Central memory CD8-positive, alpha-beta T cell (primary cell): ENCODE measurements around the gene ALDOA.
"Not testable (repeated sequence)": the region's sequence is repeated elsewhere in the genome, so short reads cannot be mapped to it uniquely, and the experiment has no call there.

Experiments used
- ATAC-seq: fragments of 150-1000 bp; cut with Tn5 transposase; replicated peaks from 2 replicates; pipeline ENCODE4 v1.10.0; 2022; ENCODE audit warnings: mild to moderate bottlenecking, moderate FRiP score, moderate number of reproducible peaks; ENCODE audit not compliant: poor library complexity, severe bottlenecking; ENCODE audit errors: extremely low read depth
- DNase-seq, 2 donors: peaks; one replicate each; pipeline ENCODE4 v3.0.0; 2021; ENCODE audit warnings: low spot score in 2 of 2
- H3K27ac Mint-ChIP-seq: one replicate; pipeline ENCODE4 v1.8.0; 2022; ENCODE audit warnings: low read depth, mild to moderate bottlenecking, moderate library complexity, mixed read lengths
- H3K27me3 Mint-ChIP-seq: one replicate; pipeline ENCODE4 v1.8.0; 2022; ENCODE audit warnings: mixed read lengths
- H3K36me3 Mint-ChIP-seq: one replicate; pipeline ENCODE4 v1.8.0; 2022; ENCODE audit warnings: mild to moderate bottlenecking, moderate library complexity, mixed read lengths; ENCODE audit not compliant: insufficient read depth
- H3K4me1 Mint-ChIP-seq: one replicate; pipeline ENCODE4 v1.8.0; 2022; ENCODE audit warnings: mixed read lengths
- H3K4me3 Mint-ChIP-seq: one replicate; pipeline ENCODE4 v1.8.0; 2022; ENCODE audit warnings: mild to moderate bottlenecking, moderate library complexity, mixed read lengths
- H3K9me3 Mint-ChIP-seq: one replicate; pipeline ENCODE4 v1.8.0; 2022; ENCODE audit warnings: mixed read lengths

ALDOA gene

DNA sequence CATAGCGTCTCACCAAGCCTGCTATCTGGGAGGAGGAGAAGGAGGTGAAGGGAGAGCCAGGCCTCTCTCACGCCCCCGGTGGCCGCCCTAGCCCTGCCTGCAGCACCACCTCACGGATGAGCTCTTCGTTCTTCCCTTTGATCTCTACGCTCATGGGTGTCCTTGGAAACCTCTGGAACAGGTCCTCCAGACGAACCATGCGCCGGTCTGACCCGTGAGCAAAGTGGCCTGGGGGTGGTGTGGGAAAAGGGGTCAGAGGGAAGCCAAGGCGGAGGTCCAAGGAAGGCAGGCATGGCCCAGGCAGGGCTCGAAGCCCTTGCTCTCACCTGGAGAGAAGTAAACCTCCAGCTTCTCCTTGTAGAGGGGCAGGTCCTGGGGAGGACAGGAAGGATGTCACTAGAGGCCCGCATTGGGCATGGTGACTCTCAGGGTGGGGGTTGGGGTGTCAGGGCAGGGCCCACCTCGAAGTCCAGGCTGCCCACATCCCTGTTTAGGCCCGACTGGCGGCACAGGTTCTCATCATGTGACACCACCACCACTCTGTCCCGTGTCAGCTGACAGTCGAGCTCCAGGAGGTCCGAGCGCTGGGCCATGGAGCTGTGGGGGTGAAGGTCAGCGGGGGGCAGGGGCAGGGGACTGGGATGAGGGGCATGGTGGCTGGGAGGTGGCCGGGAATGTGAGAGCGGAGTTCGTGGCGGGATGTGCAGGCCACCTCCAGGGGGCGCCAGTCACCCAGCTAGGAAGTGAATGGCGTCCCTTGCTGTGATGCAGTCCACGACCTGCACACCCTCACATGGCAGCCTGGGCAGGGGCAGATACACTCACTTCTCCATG is 46.9 kb downstream of the ALDOA start:
- Mint-ChIP-seq H3K4me3 (no peak overlapping the region), H3K27ac (no peak overlapping the region), H3K36me3 (peaks cover 21% of the 10 kb centered on the region), H3K9me3 (no peaks in the 10 kb centered on the region), H3K27me3 (no peaks in the 10 kb centered on the region), H3K4me1 (peaks cover 10% of the 10 kb centered on the region)
- peak in 1 of 2 donors; percentile 35 for DNase-seq
- no peak for ATAC-seq

DNA sequence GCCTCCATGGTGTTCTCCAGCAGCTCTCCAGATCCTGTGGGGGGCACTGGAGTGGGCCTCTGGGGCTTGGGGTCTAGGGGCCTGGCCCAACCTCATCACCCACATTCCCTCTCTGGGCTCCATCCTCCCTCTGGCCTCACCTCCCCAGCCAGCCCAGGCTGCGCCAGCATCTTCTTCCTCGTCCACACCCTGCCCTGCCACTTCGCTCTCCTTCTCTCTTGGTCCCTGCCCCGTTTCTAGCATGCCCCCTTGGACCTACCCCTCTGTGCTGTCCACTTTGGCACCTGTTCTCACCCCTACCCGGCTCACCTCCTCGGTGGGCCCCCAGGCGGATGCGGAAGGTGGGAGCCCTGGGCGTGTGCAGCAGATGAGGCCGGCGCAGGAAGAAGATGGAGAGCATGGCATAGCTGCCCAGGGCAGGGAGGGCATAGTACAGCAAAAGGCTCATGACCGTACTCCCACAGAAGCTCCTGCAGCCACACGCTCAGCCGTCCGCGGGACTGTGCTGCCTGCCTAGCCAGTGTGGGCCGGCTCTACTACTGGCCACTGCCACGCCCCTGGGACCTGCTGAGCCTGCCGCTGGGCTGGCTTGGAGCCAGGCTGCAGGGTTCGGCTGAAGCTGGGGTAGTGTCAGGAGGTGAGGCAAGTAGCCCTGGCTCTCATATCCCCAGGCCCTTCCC is 47.6 kb downstream of the ALDOA start, which contains the start of gene GDPD3:
TSS of gene GDPD3 (minus strand) at position 507 of the 680 bp plus-strand sequence. CDS start at position 448, 59 bp downstream.
- no peaks in the 10 kb centered on the region for H3K9me3 Mint-ChIP-seq
- peaks cover 10% of the 10 kb centered on the region for H3K4me1 Mint-ChIP-seq
- ATAC-seq = no peak
- no peak within 1 kb of the TSS for H3K4me3 Mint-ChIP-seq
- peak within 1 kb of the TSS; percentile 67 for H3K27ac Mint-ChIP-seq
- DNase-seq = no peak
- peaks cover 19% of the 10 kb centered on the region for H3K36me3 Mint-ChIP-seq
- H3K27me3 Mint-ChIP-seq = no peaks in the 10 kb centered on the region

DNA sequence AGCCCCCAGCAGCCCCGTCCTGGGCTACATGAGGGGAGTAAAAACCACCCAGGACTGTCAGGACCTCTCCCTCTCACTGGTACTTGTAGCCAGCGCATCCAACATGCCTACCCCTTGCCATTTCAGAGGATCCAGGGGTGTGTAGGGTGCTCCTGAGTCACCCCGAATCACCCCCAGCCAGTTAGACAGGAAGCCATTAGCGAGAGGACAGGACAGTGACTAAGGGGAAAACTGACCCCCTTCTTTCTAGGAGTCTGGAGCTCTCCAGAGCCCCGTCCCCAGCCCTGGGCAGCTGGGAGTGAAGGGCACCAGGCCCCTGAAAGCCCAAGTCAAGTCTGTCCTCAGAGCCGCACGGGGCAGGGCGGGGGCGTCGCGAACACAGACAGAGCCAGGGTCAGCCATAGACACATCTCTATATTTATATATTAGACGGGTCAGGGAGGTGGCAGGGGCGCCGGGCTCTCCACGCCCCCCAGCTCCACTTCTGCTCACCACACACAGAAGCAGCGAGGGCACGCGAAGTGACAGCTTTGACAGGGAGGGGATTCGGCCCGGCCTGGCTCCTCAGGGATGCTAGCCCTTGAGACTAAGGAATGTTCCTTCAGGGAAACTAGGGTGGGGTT is 48.3 kb downstream of the ALDOA start:
- Mint-ChIP-seq H3K27ac (peak overlapping the region; percentile 67), H3K36me3 (peaks cover 18% of the 10 kb centered on the region), H3K27me3 (no peaks in the 10 kb centered on the region), H3K4me3 (no peak overlapping the region), H3K9me3 (no peaks in the 10 kb centered on the region), H3K4me1 (peaks cover 10% of the 10 kb centered on the region)
- no peak for DNase-seq
- no peak for ATAC-seq

DNA sequence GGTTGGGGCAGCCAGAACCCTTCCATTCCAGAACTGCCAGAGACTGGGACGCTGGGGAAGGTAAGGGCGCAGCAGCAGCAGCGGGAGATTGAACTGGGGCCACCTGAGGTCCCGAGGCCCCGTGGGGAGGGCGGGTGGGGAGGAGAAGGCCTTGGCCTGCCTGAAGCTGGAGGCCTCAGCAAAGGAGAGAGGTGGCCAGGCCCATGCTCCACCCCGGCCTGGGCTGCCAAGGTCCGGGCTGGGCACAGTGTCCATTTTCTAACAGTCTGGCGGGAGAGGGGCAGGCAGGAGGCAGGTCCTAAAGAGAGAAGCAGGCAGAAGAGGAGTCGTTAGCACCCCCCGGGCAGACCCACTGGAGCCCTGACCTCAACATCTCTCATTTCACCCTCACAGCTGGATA is 48.9 kb downstream of the ALDOA start:
- no peaks in the 10 kb centered on the region for H3K9me3 Mint-ChIP-seq
- no peak for DNase-seq
- H3K4me1 Mint-ChIP-seq = peaks cover 10% of the 10 kb centered on the region
- H3K27me3 Mint-ChIP-seq = no peaks in the 10 kb centered on the region
- ATAC-seq = no peak
- H3K4me3 Mint-ChIP-seq = no peak overlapping the region
- peak overlapping the region; percentile 67 for H3K27ac Mint-ChIP-seq
- peaks cover 22% of the 10 kb centered on the region for H3K36me3 Mint-ChIP-seq

DNA sequence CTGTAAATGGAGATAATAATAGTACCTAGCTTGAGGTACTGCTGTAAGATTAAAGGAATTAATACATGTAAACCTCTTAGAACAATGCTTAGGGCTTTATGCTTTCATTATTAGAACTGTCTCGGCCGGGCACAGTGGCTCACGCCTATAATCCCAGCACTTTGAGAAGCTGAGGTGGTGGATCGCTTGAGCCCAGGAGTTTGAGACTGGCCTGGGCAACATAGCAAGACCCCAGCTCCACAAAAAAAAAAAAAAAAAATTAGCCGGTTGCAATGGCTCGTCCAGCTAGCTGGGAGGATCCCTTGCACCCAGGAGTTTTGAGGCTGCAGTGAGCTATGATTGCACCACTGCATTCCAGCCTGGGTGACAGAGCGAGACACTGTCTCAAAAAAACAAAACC is 49.3 kb downstream of the ALDOA start:
- ATAC-seq, H3K4me3 Mint-ChIP-seq, DNase-seq, H3K9me3 Mint-ChIP-seq, H3K27me3 Mint-ChIP-seq, H3K27ac Mint-ChIP-seq: not testable (repeated sequence)
- Mint-ChIP-seq H3K4me1 (peaks cover 10% of the 10 kb centered on the region), H3K36me3 (peaks cover 22% of the 10 kb centered on the region)

DNA sequence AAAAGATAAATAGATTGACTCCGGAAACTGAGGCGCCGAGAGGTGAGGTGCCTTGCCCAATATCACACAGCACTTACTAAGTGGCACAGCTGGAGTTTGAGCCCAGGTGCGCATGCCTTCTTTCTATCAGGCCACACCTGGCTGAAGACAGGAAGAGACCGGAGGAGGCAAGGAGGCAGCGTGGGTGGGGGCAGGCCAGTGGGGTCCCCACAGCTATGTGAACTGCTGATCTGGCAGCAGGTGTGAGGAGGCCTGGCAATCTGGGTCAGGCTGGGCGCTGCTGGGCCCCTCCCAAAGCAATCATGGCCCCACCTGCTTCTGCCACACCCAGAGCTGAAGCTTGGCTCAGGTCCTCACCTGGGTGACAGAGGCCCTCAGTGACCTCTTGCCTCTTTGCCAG is 49.7 kb downstream of the ALDOA start:
- Mint-ChIP-seq H3K27me3 (no peaks in the 10 kb centered on the region), H3K4me1 (peaks cover 14% of the 10 kb centered on the region), H3K4me3 (no peak overlapping the region), H3K27ac (no peak overlapping the region), H3K9me3 (no peaks in the 10 kb centered on the region), H3K36me3 (peaks cover 22% of the 10 kb centered on the region)
- ATAC-seq (no peak), DNase-seq (no peak)

DNA sequence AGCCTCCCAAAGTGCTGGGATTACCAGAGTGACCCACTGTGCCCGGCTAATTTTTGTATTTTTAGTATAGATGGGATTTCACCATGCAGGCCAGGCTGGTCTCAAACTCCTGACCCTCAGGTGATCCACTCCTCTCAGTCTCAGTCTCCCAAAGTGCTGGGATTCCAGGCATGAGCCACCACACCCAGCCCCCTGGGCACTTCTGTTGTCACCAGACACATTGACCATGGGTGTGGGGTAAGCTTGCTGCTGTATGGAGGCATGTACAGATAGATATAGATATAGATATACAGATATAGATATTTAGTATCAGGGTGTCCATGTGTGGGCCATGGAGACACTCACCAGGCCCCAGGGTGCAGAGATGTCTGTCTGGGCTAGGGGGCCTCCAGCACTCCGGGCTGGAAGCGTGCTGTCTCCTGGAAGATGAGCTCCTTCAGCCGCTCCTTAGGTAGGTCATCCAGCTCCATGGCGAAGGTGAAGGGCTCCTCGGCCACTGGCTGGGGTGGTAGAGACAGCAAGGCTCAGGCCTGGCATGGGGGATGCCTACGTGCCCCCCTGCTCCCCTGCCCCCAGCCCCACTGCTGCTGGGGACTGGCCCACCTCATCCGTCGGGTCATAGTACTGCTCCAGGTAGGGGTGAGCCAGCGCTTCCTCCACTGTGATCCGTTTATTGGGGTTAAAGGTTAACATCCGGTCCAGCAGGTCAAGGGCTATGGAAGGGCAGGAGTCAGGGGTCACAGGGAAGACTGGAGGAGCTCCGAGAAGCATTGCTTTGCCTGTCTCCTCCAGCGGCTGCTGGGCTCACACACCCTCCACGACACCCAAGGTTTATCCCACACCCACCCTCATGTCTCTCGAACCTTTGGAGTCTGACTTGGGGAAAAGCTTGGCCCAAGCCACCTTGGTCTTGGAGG is 51.0 kb downstream of the ALDOA start:
- ATAC-seq (no peak), DNase-seq (no peak)
- Mint-ChIP-seq H3K4me1 (peaks cover 19% of the 10 kb centered on the region), H3K4me3 (no peak overlapping the region), H3K27ac (no peak overlapping the region), H3K36me3 (peaks cover 18% of the 10 kb centered on the region), H3K9me3 (no peaks in the 10 kb centered on the region), H3K27me3 (no peaks in the 10 kb centered on the region)

DNA sequence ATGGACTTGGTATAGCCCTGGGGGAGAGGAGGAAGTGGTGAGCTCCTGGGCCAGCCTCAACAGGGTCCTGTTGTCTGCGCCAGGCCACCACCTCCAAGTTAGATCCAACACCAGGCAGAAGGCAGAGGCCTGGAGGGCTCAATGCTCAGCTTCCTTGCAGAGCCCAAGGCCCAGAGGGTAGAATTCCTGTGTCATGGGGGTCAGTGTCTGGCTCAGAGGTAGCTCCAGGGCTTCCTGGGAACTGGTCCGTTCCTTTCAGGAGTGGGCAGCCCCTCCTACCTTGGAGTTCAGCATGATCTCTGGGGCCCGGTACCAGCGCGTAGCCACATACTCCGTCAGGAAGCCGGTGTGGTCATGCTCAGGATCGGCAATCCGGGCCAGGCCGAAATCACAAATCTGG is 52.2 kb downstream of the ALDOA start:
- Mint-ChIP-seq H3K36me3 (peaks cover 19% of the 10 kb centered on the region), H3K4me1 (peaks cover 24% of the 10 kb centered on the region), H3K27ac (no peak overlapping the region), H3K4me3 (no peak overlapping the region), H3K27me3 (no peaks in the 10 kb centered on the region), H3K9me3 (no peaks in the 10 kb centered on the region)
- ATAC-seq = no peak
- DNase-seq = no peak

DNA sequence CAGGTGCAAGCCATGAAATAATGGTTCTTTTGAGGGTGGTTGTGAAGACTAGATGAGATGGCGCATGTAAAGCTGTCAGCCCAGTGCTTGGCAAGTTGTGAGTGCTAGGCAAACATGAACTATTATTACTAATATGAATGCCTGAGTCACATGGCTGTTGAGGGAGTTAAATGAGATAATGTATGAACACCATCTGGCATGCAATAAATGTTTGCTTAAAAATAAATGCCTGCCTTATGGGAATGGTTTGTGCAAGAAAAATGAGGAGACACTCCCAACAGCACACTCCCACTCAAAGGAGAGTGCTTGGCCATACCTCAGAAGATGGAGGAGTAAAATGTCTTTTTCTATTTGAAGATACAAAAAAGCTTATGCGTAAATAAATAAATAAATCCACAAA is 53.9 kb downstream of the ALDOA start:
- Mint-ChIP-seq H3K27me3 (no peaks in the 10 kb centered on the region), H3K4me1 (peaks cover 15% of the 10 kb centered on the region), H3K9me3 (no peaks in the 10 kb centered on the region), H3K27ac (no peak overlapping the region), H3K36me3 (peaks cover 18% of the 10 kb centered on the region), H3K4me3 (no peak overlapping the region)
- no peak for ATAC-seq
- DNase-seq = no peak
